ENCODE measurements around the gene NOB1. TPM values are rescaled to one million over a fixed set of nuclear protein-coding genes. Genes with fewer than 3 reads are reported as not detected.

The NOB1 gene
- total and polyA plus RNA-seq, 7 donors: 21.0 to 49.1 (median 36.0) TPM

GRCh38 chr16:69709456-69710084 lies 45.2 kb downstream of the NOB1 start:
- no peak for DNase-seq
- intact Hi-C loops (cut with DNase I): loop anchor here (1.0 kb wide), 1 partner anchor 45 kb away; the partner anchor contains the start of gene NOB1
- TF ChIP-seq POLR2AphosphoS5 (IDR thresholded peaks at IDR 0.05) (peak in 3 of 4 donors; percentile 29 to 55 (median 48)), POLR2A (IDR thresholded peaks at IDR 0.05) (no peak), CTCF (IDR thresholded peaks at IDR 0.05) (peak; percentile 44 to 80 (median 60))
- H3K4me3 ChIP-seq: no peak overlapping the region
- peak overlapping the region in 3 of 4 donors; percentile 8 to 61 (median 52) for H3K27ac ChIP-seq
- no peaks in the 10 kb centered on the region for H3K27me3 ChIP-seq
- 33 to 51% methylated on average over 5 of the region's 5 CpGs for WGBS, 2 donors
- no peaks in the 10 kb centered on the region for H3K36me3 ChIP-seq
- H3K9me3 ChIP-seq: no peaks in the 10 kb centered on the region
- H3K4me1 ChIP-seq: peaks cover 0 to 22% (median 9%) of the 10 kb centered on the region in 4 donors

DNA sequence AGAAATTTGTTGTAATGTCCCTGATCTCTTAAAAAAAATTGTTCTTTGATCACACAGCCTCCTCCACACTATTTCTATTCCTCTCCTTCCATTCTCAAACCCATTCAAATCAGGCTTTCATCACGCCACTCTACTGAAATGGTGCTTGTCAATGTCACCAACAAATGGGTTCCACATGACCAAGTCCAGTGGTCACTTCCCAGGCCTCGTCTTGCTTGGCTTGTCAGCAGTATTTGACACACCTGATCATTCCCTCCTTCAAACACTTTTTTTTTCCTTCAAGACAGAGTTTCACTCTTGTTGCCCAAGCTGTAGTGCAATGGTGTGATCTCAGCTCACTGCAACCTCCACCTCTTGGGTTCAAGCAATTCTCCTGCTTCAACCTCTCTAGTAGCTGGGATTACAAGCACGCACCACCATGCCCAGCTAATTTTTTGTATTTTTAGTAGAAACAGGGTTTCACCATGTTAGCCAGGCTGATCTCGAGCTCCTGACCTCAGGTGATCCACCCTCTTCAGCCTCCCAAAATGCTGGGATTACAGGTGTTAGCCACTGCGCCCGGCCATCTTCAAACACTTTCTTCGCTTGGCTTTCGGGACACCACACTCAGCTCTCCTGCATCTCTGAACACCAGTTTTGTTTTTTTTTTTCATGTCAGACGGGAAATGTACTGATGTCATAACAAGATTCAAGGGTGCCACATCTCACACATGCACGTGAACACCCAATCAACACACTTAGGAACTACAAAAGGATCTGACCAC lies 46.6 kb downstream of the NOB1 start:
- WGBS, 2 donors: 89 to 92% methylated on average over 10 of the region's 10 CpGs
- Histone ChIP-seq H3K27ac (no peak overlapping the region), H3K27me3 (no peaks in the 10 kb centered on the region), H3K4me3 (no peak overlapping the region), H3K4me1 (peaks cover 0 to 22% (median 9%) of the 10 kb centered on the region in 4 donors), H3K36me3 (peaks cover 0 to 6% (median 0%) of the 10 kb centered on the region in 4 donors), H3K9me3 (no peaks in the 10 kb centered on the region)
- DNase-seq: no peak
- no peak for TF ChIP-seq POLR2A (IDR thresholded peaks at IDR 0.05)
- TF ChIP-seq POLR2AphosphoS5 (IDR thresholded peaks at IDR 0.05): no peak
- no peak for TF ChIP-seq CTCF (IDR thresholded peaks at IDR 0.05)
- no peak for TF ChIP-seq EP300 (IDR thresholded peaks at IDR 0.05)
- intact Hi-C loops (cut with DNase I): no loop called here

- H3K9me3 ChIP-seq: no peaks in the 10 kb centered on the region
- intact Hi-C loops (cut with DNase I): no loop called here
- DNase-seq: no peak
These were observed 47.8 kb downstream of the NOB1 start for GRCh38 chr16:69706975-69707340.

GRCh38 chr16:69706256-69706974 lies 48.3 kb downstream of the NOB1 start:
- no peak for DNase-seq
- intact Hi-C loops (cut with DNase I): no loop called here

More at GRCh38 chr16:69706975-69707340, 47.8 kb downstream of the NOB1 start:
- Histone ChIP-seq H3K27ac (no peak overlapping the region), H3K27me3 (no peaks in the 10 kb centered on the region), H3K36me3 (peaks cover 0 to 6% (median 0%) of the 10 kb centered on the region in 4 donors), H3K4me1 (peaks cover 0 to 22% (median 9%) of the 10 kb centered on the region in 4 donors), H3K4me3 (no peak overlapping the region)
- WGBS, 2 donors: 79 to 87% methylated on average over 2 of the region's 2 CpGs
- no peak for TF ChIP-seq EP300 (IDR thresholded peaks at IDR 0.05)
- TF ChIP-seq POLR2A (IDR thresholded peaks at IDR 0.05): no peak
- TF ChIP-seq POLR2AphosphoS5 (IDR thresholded peaks at IDR 0.05): no peak
- no peak for TF ChIP-seq CTCF (IDR thresholded peaks at IDR 0.05)

More at GRCh38 chr16:69706256-69706974, 48.3 kb downstream of the NOB1 start:
- Histone ChIP-seq H3K27ac (no peak overlapping the region), H3K36me3 (peaks cover 0 to 6% (median 0%) of the 10 kb centered on the region in 4 donors), H3K9me3 (no peaks in the 10 kb centered on the region), H3K4me3 (no peak overlapping the region), H3K4me1 (peaks cover 0 to 22% (median 7%) of the 10 kb centered on the region in 4 donors), H3K27me3 (no peaks in the 10 kb centered on the region)
- TF ChIP-seq POLR2AphosphoS5 (IDR thresholded peaks at IDR 0.05) (peak in 1 of 4 donors; percentile 11), CTCF (IDR thresholded peaks at IDR 0.05) (no peak)
- WGBS, 2 donors: 16 to 61% methylated on average over 1 of the region's 1 CpG

All from sigmoid colon (tissue), 7 donors.